CD4-positive, alpha-beta T cell (primary cell): ENCODE data around the gene OR4C46. TPM values are rescaled to one million over a fixed set of nuclear protein-coding genes. Genes with fewer than 3 reads are reported as not detected.

Experiments used
- ATAC-seq: fragments of 200-7000 bp; cut with Tn5 transposase; one replicate; pipeline ENCODE4 v1.10.0; 2022; ENCODE audit warnings: mild to moderate bottlenecking; ENCODE audit not compliant: poor library complexity
- CTCF ChIA-PET: fragments of 350-600 bp; sonication (Branson Sonifier 250); formaldehyde crosslinking; loops from one replicate; lab custom pipeline; 2021; ENCODE audit warnings: antibody characterized with exemption, inconsistent platforms; lab: Charles Lee
- POLR2A ChIA-PET: fragments of 350-600 bp; sonication (Branson Sonifier 250); formaldehyde crosslinking; loops from one replicate; lab custom pipeline; 2021; ENCODE audit warnings: antibody characterized with exemption, inconsistent platforms; lab: Charles Lee
- DNase-seq, 14 experiments: peaks; one replicate each; pipeline ENCODE4 v3.0.0-alpha.2; 2013 to 2020; ENCODE audit warnings: mixed read lengths in 2 of 14
- H3K27ac ChIP-seq, 2 donors: one replicate each; pipeline versions ENCODE4 v1.5.1 to v1.7.0; 2013; ENCODE audit warnings: low read length in 2 of 2, low read depth in 1 of 2, mild to moderate bottlenecking in 1 of 2
- H3K27me3 ChIP-seq, 2 experiments: 1 replicate in 1 of 2; 2 replicates in 1 of 2; pipeline versions ENCODE4 v1.6.1 to v1.7.0; 2013; ENCODE audit warnings: low read length in 2 of 2, control low read depth in 1 of 2, mild to moderate bottlenecking in 1 of 2, moderate library complexity in 1 of 2; ENCODE audit not compliant: insufficient read depth in 2 of 2, control insufficient read depth in 1 of 2
- H3K36me3 ChIP-seq: one replicate; pipeline ENCODE4 v1.6.1; 2013; ENCODE audit warnings: low read length, control low read depth; ENCODE audit not compliant: insufficient read depth
- H3K4me1 ChIP-seq: one replicate; pipeline ENCODE4 v1.6.1; 2013; ENCODE audit warnings: low read length, control low read depth; ENCODE audit not compliant: insufficient read depth
- H3K4me3 ChIP-seq: one replicate; pipeline ENCODE4 v1.5.1; 2013; ENCODE audit warnings: mild to moderate bottlenecking, low read length, moderate library complexity
- H3K9me3 ChIP-seq, 2 experiments: 1 replicate in 1 of 2; 2 replicates in 1 of 2; pipeline versions ENCODE4 v1.6.1 to v1.7.0; 2013; ENCODE audit warnings: low read length in 2 of 2, mild to moderate bottlenecking in 2 of 2, control low read depth in 1 of 2, moderate library complexity in 1 of 2; ENCODE audit not compliant: control insufficient read depth in 1 of 2, insufficient read depth in 1 of 2
- H3K27ac Mint-ChIP-seq: one replicate; pipeline ENCODE4 v1.8.0; 2020; ENCODE audit warnings: mixed read lengths
- H3K27me3 Mint-ChIP-seq: one replicate; pipeline ENCODE4 v1.8.0; 2021; ENCODE audit warnings: mixed read lengths
- H3K36me3 Mint-ChIP-seq: one replicate; pipeline ENCODE4 v1.8.0; 2021; ENCODE audit warnings: low read depth, mixed read lengths
- H3K4me1 Mint-ChIP-seq: one replicate; pipeline ENCODE4 v1.8.0; 2021; ENCODE audit warnings: low read depth, mixed read lengths
- H3K4me3 Mint-ChIP-seq: one replicate; pipeline ENCODE4 v1.8.0; 2020; ENCODE audit warnings: mild to moderate bottlenecking, mixed read lengths
- H3K9me3 Mint-ChIP-seq: one replicate; pipeline ENCODE4 v1.8.0; 2020; ENCODE audit warnings: mixed read lengths
- CTCF ChIP-seq: fragments of 200-600 bp; IDR thresholded peaks from one replicate; pipeline ENCODE4 v1.8.0; 2022; ENCODE audit warnings: antibody characterized with exemption, mild to moderate bottlenecking
- intact Hi-C, 2 experiments: fragments of 100-400 bp; cut with DNase I in 1 of 2; cut with micrococcal nuclease in 1 of 2; formaldehyde crosslinking; loops; one replicate each; pipeline versions ENCODE4 v1.15.1 to v1.9.0; 2023 to 2025; cut with DNase I, micrococcal nuclease
- total RNA-seq, 174 experiments: library from RNA in 2 of 174; stranded (reverse) in 2 of 174; gene quantifications; one replicate each; pipeline ENCODE4 v1.2.3 and lab custom pipeline; 2021 to 2026

Gene OR4C46
- total RNA-seq, 2 experiments from 2014 or later, result not detected

GRCh38 chr11:54558407-54558806, 45.4 kb downstream of the OR4C46 start:
- DNase-seq (no peak), ATAC-seq (no peak)
- Histone ChIP-seq H3K36me3 (no peaks in the 10 kb centered on the region), H3K27ac (no peak overlapping the region), H3K4me1 (no peaks in the 10 kb centered on the region), H3K27me3 (no peaks in the 10 kb centered on the region), H3K9me3 (peaks cover 0 to 33% of the 10 kb centered on the region in 2 experiments), H3K4me3 (no peak overlapping the region)
- H3K4me3 Mint-ChIP-seq, result no peak overlapping the region
- no peaks in the 10 kb centered on the region for H3K27me3 Mint-ChIP-seq
- no peak for TF ChIP-seq CTCF
- POLR2A ChIA-PET, result no interaction called here
- CTCF ChIA-PET, result no interaction called here
- H3K36me3 Mint-ChIP-seq, result no peaks in the 10 kb centered on the region
- H3K4me1 Mint-ChIP-seq, result no peaks in the 10 kb centered on the region
- H3K9me3 Mint-ChIP-seq, result peaks cover 9% of the 10 kb centered on the region
- H3K27ac Mint-ChIP-seq, result no peak overlapping the region
- intact Hi-C loops, result no loop called here

Other genes starting within 250 kb of the OR4C46 start
- gene OR4A5, start 102.8 kb upstream of the OR4C46 start, total RNA-seq, result not detected